Measurements from ENCODE around the gene NRXN3.

The NRXN3 gene

GRCh38 chr14:78752518-78753188 lies 582.5 kb downstream of the NRXN3 start:
- no peak for DNase-seq

- no peak for DNase-seq
Observed at GRCh38 chr14:78754059-78754458, 583.9 kb downstream of the NRXN3 start.

GRCh38 chr14:78758333-78758732 lies 588.2 kb downstream of the NRXN3 start:
- no peak for DNase-seq

- no peak for DNase-seq
Observed at GRCh38 chr14:78762331-78762730, 592.2 kb downstream of the NRXN3 start.

- DNase-seq = no peak
Observed at GRCh38 chr14:78763746-78764145, 593.6 kb downstream of the NRXN3 start.

GRCh38 chr14:78764240-78764639 lies 594.1 kb downstream of the NRXN3 start:
- DNase-seq = no peak

- no peak for DNase-seq
Observed at GRCh38 chr14:78764645-78765044, 594.5 kb downstream of the NRXN3 start.

- no peak for DNase-seq
Observed at GRCh38 chr14:78767436-78767835, 597.3 kb downstream of the NRXN3 start.

GRCh38 chr14:78782551-78782950 lies 612.4 kb downstream of the NRXN3 start:
- DNase-seq = no peak

GRCh38 chr14:78785265-78785664 lies 615.1 kb downstream of the NRXN3 start:
- DNase-seq = no peak

- no peak for DNase-seq
Observed at GRCh38 chr14:78788467-78789360, 618.5 kb downstream of the NRXN3 start.

- no peak for DNase-seq
Observed at GRCh38 chr14:78790271-78790670, 620.1 kb downstream of the NRXN3 start.

- no peak for DNase-seq
Observed at GRCh38 chr14:78798757-78799156, 628.6 kb downstream of the NRXN3 start.

- no peak for DNase-seq
Observed at GRCh38 chr14:78805570-78805969, 635.4 kb downstream of the NRXN3 start.

- DNase-seq = no peak
Observed at GRCh38 chr14:78823035-78823434, 652.9 kb downstream of the NRXN3 start.

- no peak for DNase-seq
Observed at GRCh38 chr14:78823516-78823915, 653.3 kb downstream of the NRXN3 start.

- no peak for DNase-seq
Observed at GRCh38 chr14:78829274-78829673, 659.1 kb downstream of the NRXN3 start.

- no peak for DNase-seq
Observed at GRCh38 chr14:78834766-78835451, 664.7 kb downstream of the NRXN3 start.

- no peak for DNase-seq
Observed at GRCh38 chr14:78835909-78836308, 665.7 kb downstream of the NRXN3 start.

- no peak for DNase-seq
Observed at GRCh38 chr14:78836777-78837176, 666.6 kb downstream of the NRXN3 start.

GRCh38 chr14:78838959-78839358 lies 668.8 kb downstream of the NRXN3 start:
- DNase-seq = no peak

- DNase-seq = no peak
Observed at GRCh38 chr14:78840898-78841297, 670.7 kb downstream of the NRXN3 start.

GRCh38 chr14:78847801-78848200 lies 677.6 kb downstream of the NRXN3 start:
- DNase-seq = no peak

Measured in stimulated activated CD4-positive, alpha-beta T cell treated with anti-CD3 and anti-CD28 coated beads, Interleukin-4, amount 100 ng/mL, for 24 hours (primary cell).